Mesenchymal stem cell (in vitro differentiated cells and primary cell): ENCODE results near the gene CYFIP2.

Experiments used
- DNase-seq: peaks from one replicate; pipeline ENCODE4 v3.0.0-alpha.2; 2013
- H2AFZ ChIP-seq: one replicate; pipeline ENCODE4 v1.6.1; 2013; ENCODE audit warnings: low read depth, mild to moderate bottlenecking, control low read depth, inconsistent platforms, low read length, moderate library complexity
- H2AK5ac ChIP-seq: 2 replicates; pipeline ENCODE4 v1.6.1; 2013; ENCODE audit warnings: low read length, moderate library complexity, mild to moderate bottlenecking, inconsistent platforms; ENCODE audit not compliant: severe bottlenecking
- H2BK120ac ChIP-seq: one replicate; pipeline ENCODE4 v1.6.1; 2013; ENCODE audit warnings: low read depth, mild to moderate bottlenecking, inconsistent platforms, low read length, moderate library complexity
- H2BK12ac ChIP-seq, 2 experiments: one replicate each; pipeline ENCODE4 v1.6.1; 2013; ENCODE audit warnings: inconsistent platforms in 2 of 2, low read length in 2 of 2, mild to moderate bottlenecking in 2 of 2, moderate library complexity in 2 of 2, control low read depth in 1 of 2
- H2BK15ac ChIP-seq: one replicate; pipeline ENCODE4 v1.6.1; 2013; ENCODE audit warnings: mild to moderate bottlenecking, low read depth, inconsistent platforms; ENCODE audit not compliant: poor library complexity, severe bottlenecking
- H2BK5ac ChIP-seq: 2 replicates; pipeline ENCODE4 v1.6.1; 2013; ENCODE audit warnings: low read depth, mild to moderate bottlenecking, low read length, control low read depth, inconsistent platforms; ENCODE audit not compliant: poor library complexity, severe bottlenecking
- H3K14ac ChIP-seq, 2 experiments: one replicate each; pipeline ENCODE4 v1.6.1; 2013; ENCODE audit warnings: inconsistent platforms in 2 of 2, low read length in 2 of 2, control low read depth in 1 of 2, mild to moderate bottlenecking in 1 of 2, moderate library complexity in 1 of 2
- H3K18ac ChIP-seq, 2 experiments: one replicate each; pipeline ENCODE4 v1.6.1; 2013; ENCODE audit warnings: inconsistent platforms in 2 of 2, low read length in 2 of 2, control low read depth in 1 of 2, low read depth in 1 of 2, mild to moderate bottlenecking in 1 of 2
- H3K23ac ChIP-seq, 2 experiments: one replicate each; pipeline ENCODE4 v1.6.1; 2013; ENCODE audit warnings: inconsistent platforms in 2 of 2, low read length in 2 of 2, mild to moderate bottlenecking in 2 of 2, moderate library complexity in 2 of 2, control low read depth in 1 of 2
- H3K27ac ChIP-seq: 2 replicates; pipeline ENCODE4 v1.5.1; 2013; ENCODE audit warnings: mild to moderate bottlenecking, moderate library complexity, low read length, control low read depth, inconsistent platforms; ENCODE audit not compliant: poor library complexity, severe bottlenecking
- H3K27me3 ChIP-seq, 2 experiments: 2 replicates each; pipeline versions ENCODE4 v1.6.1 to v1.7.0; 2013; ENCODE audit warnings: low read length in 2 of 2, mild to moderate bottlenecking in 2 of 2, moderate library complexity in 2 of 2, control low read depth in 1 of 2, inconsistent platforms in 1 of 2; ENCODE audit not compliant: control insufficient read depth in 1 of 2, insufficient read depth in 1 of 2
- H3K36me3 ChIP-seq, 2 experiments: 2 replicates each; pipeline versions ENCODE4 v1.6.1 to v1.7.0; 2013; ENCODE audit warnings: low read length in 2 of 2, control low read depth in 1 of 2, inconsistent platforms in 1 of 2, low read depth in 1 of 2, mild to moderate bottlenecking in 1 of 2; ENCODE audit not compliant: insufficient read depth in 2 of 2, control insufficient read depth in 1 of 2
- H3K4ac ChIP-seq, 2 experiments: one replicate each; pipeline ENCODE4 v1.6.1; 2013; ENCODE audit warnings: inconsistent platforms in 2 of 2, low read length in 2 of 2, mild to moderate bottlenecking in 2 of 2, moderate library complexity in 2 of 2, control low read depth in 1 of 2, low read depth in 1 of 2
- H3K4me1 ChIP-seq: 2 replicates; pipeline ENCODE4 v1.6.1; 2013; ENCODE audit warnings: low read depth, low read length, control low read depth; ENCODE audit not compliant: control insufficient read depth, insufficient read depth
- H3K4me2 ChIP-seq: 2 replicates; pipeline ENCODE4 v1.6.1; 2013; ENCODE audit warnings: low read length, mild to moderate bottlenecking, inconsistent platforms; ENCODE audit not compliant: poor library complexity, severe bottlenecking
- H3K4me3 ChIP-seq, 2 experiments: 2 replicates each; pipeline versions ENCODE4 v1.5.1 to v1.7.0; 2013; ENCODE audit warnings: low read length in 2 of 2, mild to moderate bottlenecking in 2 of 2, control low read depth in 1 of 2, low read depth in 1 of 2; ENCODE audit not compliant: insufficient read depth in 1 of 2
- H3K79me1 ChIP-seq: replicated peaks from 2 replicates; pipeline ENCODE4 v1.6.1; 2013; ENCODE audit warnings: mild to moderate bottlenecking, control low read depth, low read length, inconsistent platforms; ENCODE audit not compliant: poor library complexity, severe bottlenecking
- H3K9ac ChIP-seq: 2 replicates; pipeline ENCODE4 v1.7.0; 2013; ENCODE audit warnings: mild to moderate bottlenecking, low read length, moderate library complexity
- H3K9me3 ChIP-seq: 2 replicates; pipeline ENCODE4 v1.7.0; 2013; ENCODE audit warnings: mild to moderate bottlenecking, low read length; ENCODE audit not compliant: control insufficient read depth
- H4K8ac ChIP-seq: one replicate; pipeline ENCODE4 v1.6.1; 2013; ENCODE audit warnings: inconsistent platforms, mild to moderate bottlenecking, low read length, moderate library complexity
- H4K91ac ChIP-seq: one replicate; pipeline ENCODE4 v1.6.1; 2013; ENCODE audit warnings: mild to moderate bottlenecking, low read length, inconsistent platforms
- WGBS: methylation state at CpG from one replicate; pipeline ENCODE4 v1.1.7; 2013; ENCODE audit warnings: mixed read lengths; 5-methylcytosine and 5-hydroxymethylcytosine counted together

Gene CYFIP2

GRCh38 chr5:157378509-157378908, 112.6 kb downstream of the CYFIP2 start:
- H2AK5ac ChIP-seq: no peak overlapping the region
- H2BK120ac ChIP-seq: no peak overlapping the region
- no peak overlapping the region for H3K4me3 ChIP-seq
- H3K4ac ChIP-seq: no peak overlapping the region
- no peak overlapping the region for H2BK12ac ChIP-seq
- 95% methylated on average over 6 of the region's 6 CpGs for WGBS
- no peak overlapping the region for H2BK15ac ChIP-seq
- H3K4me1 ChIP-seq: peaks cover 3% of the 10 kb centered on the region
- H3K23ac ChIP-seq: no peak overlapping the region
- peaks cover 3 to 12% of the 10 kb centered on the region in 2 experiments for H3K36me3 ChIP-seq
- H3K27me3 ChIP-seq: no peaks in the 10 kb centered on the region
- no peaks in the 10 kb centered on the region for H3K9me3 ChIP-seq
- no peak overlapping the region for H2BK5ac ChIP-seq
- no peak overlapping the region for H3K14ac ChIP-seq
- H3K4me2 ChIP-seq: no peak overlapping the region
- H3K27ac ChIP-seq: no peak overlapping the region
- H2AFZ ChIP-seq: no peak overlapping the region
- no peak overlapping the region for H3K18ac ChIP-seq
- H4K91ac ChIP-seq: no peak overlapping the region
- no peak for DNase-seq
- no peak overlapping the region for H3K9ac ChIP-seq
- H3K79me1 ChIP-seq: peaks cover 3% of the 10 kb centered on the region
- no peak overlapping the region for H4K8ac ChIP-seq

DNA sequence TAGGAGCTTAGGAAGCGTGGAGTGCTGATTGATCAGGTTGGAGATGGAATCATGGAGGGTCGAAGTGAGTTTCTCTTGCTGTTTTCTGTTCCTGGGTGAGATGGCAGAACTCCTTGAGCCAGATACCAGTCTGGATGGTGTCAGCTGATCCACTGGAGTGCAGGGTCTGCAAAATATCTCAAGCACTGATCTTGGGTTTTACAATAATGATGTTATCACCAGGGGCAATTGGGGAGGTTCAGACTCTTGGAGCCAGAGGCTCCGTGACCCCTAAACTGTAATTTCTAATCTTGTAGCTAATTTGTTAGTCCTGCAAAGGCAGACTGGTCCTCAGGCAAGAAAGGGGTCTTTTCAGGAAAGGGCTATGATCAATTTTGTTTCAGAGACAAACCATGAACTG, 114.1 kb downstream of the CYFIP2 start:
- no peak overlapping the region for H3K4ac ChIP-seq
- H4K8ac ChIP-seq: no peak overlapping the region
- H3K18ac ChIP-seq: no peak overlapping the region
- peaks cover 6% of the 10 kb centered on the region for H3K4me1 ChIP-seq
- no peak overlapping the region for H2BK120ac ChIP-seq
- H4K91ac ChIP-seq: no peak overlapping the region
- no peak for DNase-seq
- H3K9ac ChIP-seq: no peak overlapping the region
- no peak overlapping the region for H3K23ac ChIP-seq
- no peak overlapping the region for H2BK5ac ChIP-seq
- H3K9me3 ChIP-seq: no peaks in the 10 kb centered on the region
- peak overlapping the region; percentile 19 for H2AK5ac ChIP-seq
- H3K27me3 ChIP-seq: no peaks in the 10 kb centered on the region
- H3K14ac ChIP-seq: no peak overlapping the region
- no peak overlapping the region for H2BK15ac ChIP-seq
- H2BK12ac ChIP-seq: peak overlapping the region in 1 of 2 experiments; percentile 21
- H2AFZ ChIP-seq: no peak overlapping the region
- no peak overlapping the region for H3K4me2 ChIP-seq
- 75% methylated on average over 3 of the region's 3 CpGs for WGBS
- peaks cover 3 to 12% of the 10 kb centered on the region in 2 experiments for H3K36me3 ChIP-seq
- H3K27ac ChIP-seq: no peak overlapping the region
- H3K79me1 ChIP-seq: peaks cover 3% of the 10 kb centered on the region
- no peak overlapping the region for H3K4me3 ChIP-seq

DNA sequence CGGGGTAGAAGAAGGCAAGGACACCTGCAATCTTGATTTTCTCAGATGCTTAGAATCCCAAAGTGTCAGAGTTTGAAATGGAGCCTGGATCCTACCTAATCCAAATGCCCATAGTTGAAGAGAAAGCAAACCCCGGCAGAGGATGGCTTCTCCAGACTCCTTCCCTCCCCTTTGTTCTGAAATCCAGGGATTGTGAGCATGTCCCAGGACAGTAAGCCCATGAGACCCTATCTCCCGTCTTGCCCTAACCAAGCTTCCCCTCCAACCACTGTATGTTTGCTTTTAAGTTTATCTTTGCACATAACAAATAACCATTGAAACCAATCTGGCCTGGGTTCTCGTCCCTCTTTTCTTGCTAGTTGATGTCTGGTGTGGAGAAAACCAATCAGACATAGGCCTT, 115.8 kb downstream of the CYFIP2 start:
- no peak overlapping the region for H3K14ac ChIP-seq
- no peak overlapping the region for H3K4me2 ChIP-seq
- H3K79me1 ChIP-seq: peaks cover 3% of the 10 kb centered on the region
- H3K18ac ChIP-seq: peak overlapping the region in 1 of 2 experiments; percentile 57
- peaks cover 8% of the 10 kb centered on the region for H3K4me1 ChIP-seq
- no peak for DNase-seq
- no peak overlapping the region for H3K27ac ChIP-seq
- H3K9me3 ChIP-seq: no peaks in the 10 kb centered on the region
- H3K23ac ChIP-seq: no peak overlapping the region
- H3K27me3 ChIP-seq: no peaks in the 10 kb centered on the region
- H2BK5ac ChIP-seq: no peak overlapping the region
- H2BK12ac ChIP-seq: peak overlapping the region; percentile 18 to 31
- H2BK120ac ChIP-seq: no peak overlapping the region
- H4K91ac ChIP-seq: no peak overlapping the region
- no peak overlapping the region for H2BK15ac ChIP-seq
- H3K4me3 ChIP-seq: no peak overlapping the region
- no peak overlapping the region for H3K9ac ChIP-seq
- no peak overlapping the region for H4K8ac ChIP-seq
- H3K4ac ChIP-seq: peak overlapping the region in 1 of 2 experiments; percentile 11
- 80% methylated on average over 4 of the region's 4 CpGs for WGBS
- no peak overlapping the region for H2AFZ ChIP-seq
- H3K36me3 ChIP-seq: peaks cover 3 to 4% of the 10 kb centered on the region in 2 experiments
- H2AK5ac ChIP-seq: peak overlapping the region; percentile 85

GRCh38 chr5:157382996-157383800, 117.3 kb downstream of the CYFIP2 start:
- no peak overlapping the region for H3K4me3 ChIP-seq
- H2BK120ac ChIP-seq: no peak overlapping the region
- H3K4me1 ChIP-seq: peaks cover 8% of the 10 kb centered on the region
- no peak overlapping the region for H4K91ac ChIP-seq
- peak overlapping the region in 1 of 2 experiments; percentile 84 for H2BK12ac ChIP-seq
- DNase-seq: peak; percentile 17
- H3K36me3 ChIP-seq: peaks cover 0 to 3% of the 10 kb centered on the region in 2 experiments
- peak overlapping the region in 1 of 2 experiments; percentile 84 for H3K4ac ChIP-seq
- H3K79me1 ChIP-seq: peaks cover 3% of the 10 kb centered on the region
- H3K9me3 ChIP-seq: no peaks in the 10 kb centered on the region
- no peak overlapping the region for H2AFZ ChIP-seq
- H3K4me2 ChIP-seq: no peak overlapping the region
- H3K23ac ChIP-seq: no peak overlapping the region
- WGBS: 70% methylated on average over 11 of the region's 11 CpGs
- H2AK5ac ChIP-seq: peak overlapping the region; percentile 92
- no peaks in the 10 kb centered on the region for H3K27me3 ChIP-seq
- no peak overlapping the region for H2BK15ac ChIP-seq
- H3K27ac ChIP-seq: peak overlapping the region; percentile 100
- no peak overlapping the region for H3K9ac ChIP-seq
- H3K14ac ChIP-seq: no peak overlapping the region
- H3K18ac ChIP-seq: peak overlapping the region in 1 of 2 experiments; percentile 62
- peak overlapping the region; percentile 91 for H2BK5ac ChIP-seq
- H4K8ac ChIP-seq: no peak overlapping the region
